Right forelimb (tissue), 1 donor: Measurements from ENCODE around the gene OPA1.
"Not testable (repeated sequence)": the region's sequence is repeated elsewhere in the genome, so short reads cannot be mapped to it uniquely, and the experiment has no call there.

Experiments used
- DNase-seq: peaks from one replicate; pipeline ENCODE4 v3.0.0-alpha.2; 2018

The OPA1 gene

DNA sequence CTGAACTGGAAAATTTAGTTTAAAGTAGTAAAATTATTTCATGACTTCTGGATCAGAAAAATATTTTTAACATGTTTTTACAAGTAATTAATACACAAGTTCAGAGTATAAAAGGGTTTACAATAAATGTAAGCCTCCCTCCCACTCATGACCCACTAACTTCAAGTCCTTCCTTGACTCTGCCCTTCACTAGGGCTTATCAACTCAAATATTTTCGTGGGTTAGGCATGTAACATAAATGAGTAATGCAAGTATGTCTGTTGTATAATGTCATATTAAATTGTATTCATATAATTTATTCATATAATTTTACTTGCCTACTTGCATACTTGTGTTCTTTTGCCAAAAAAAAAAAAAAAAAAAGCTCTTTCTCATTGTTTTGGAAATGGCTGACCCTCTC lies 3.4 kb upstream of the OPA1 start:
- no peak for DNase-seq

DNA sequence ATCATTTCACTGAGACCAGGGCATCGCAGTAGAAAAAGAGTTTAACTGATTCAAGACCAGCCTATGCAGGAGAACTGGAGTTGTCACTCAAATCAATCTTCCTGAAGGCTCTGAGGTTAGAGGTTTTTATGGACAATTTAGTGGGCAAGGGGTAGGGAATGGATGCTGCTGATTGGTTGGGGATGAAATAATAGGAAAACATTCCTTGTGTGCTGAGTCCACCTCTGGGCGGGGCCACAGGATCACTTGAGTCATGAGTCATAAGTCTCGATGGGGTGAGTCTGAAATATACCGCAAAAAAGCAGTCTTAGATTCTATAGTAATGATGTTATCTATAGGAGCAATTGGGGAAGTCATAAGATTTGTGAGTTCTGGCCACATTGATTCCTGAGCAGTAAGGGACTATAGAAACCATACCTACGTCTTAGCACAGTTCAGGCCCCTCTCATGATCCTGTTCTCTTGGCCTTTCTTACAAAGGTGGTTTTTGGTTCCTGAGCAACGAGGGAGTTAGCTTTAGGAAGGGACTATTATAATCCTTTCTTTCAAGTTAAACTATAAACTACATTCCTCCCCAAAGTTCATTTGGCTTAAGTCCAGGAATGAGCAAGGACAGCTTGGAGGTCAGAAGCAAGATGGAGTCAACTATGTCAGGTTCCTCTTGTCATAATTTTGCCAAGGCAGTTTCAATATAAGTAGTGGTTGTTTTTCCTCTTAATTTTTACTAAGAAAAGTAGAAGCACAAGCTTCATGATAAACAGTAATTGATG lies 2.7 kb upstream of the OPA1 start:
- no peak for DNase-seq

DNA sequence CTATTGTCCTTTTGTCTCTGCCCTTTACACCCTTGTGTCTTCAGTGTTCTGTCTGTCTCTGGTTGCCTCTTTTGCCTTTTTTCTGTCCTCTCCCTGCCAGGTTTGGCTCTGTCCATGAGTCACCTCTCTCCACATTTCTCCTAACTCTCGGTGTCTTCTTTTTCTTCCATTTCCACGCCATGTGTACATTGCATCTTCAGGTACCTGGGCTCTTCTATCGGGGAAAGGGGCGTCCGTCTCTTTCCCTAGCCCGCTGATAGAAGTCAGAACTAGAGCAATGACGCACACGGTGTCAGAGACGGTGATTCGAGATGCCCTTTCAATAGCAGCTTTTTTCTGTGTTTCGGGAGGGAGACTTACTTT lies 641 bp downstream of the OPA1 start:
- DNase-seq = no peak

DNA sequence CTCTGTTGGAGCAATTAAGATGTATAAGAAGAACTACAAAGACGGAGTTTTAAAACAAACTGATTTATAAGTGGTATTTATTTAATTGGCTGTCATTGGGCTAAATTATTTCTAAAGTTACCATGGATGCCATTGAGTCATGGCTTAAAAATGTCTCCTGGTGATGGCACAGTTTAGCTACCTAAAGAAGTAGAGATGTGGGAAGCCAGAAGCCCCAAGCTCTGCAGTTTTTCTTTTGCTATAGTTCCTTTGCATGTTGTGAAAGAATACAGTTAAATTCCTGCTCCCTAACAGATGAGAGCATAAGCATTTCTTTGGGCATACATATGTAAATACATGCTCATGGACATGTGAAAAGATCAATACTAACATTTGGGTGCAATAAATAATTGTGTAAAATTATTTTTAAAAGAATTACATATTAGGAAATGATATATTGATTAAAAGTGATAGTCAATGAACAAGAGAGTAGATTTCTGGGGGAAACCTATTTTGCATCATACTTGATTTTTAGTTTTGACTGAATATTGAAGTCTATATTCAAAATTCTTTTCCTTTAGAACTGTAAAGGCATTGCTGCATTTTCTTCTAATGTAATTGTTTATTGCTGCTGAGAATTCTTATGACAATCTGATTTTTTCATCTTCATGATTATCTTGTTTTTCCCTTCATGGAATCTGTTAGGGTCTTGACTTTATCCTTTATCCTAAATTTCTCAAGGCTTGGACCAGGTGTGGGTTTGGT lies 2.1 kb downstream of the OPA1 start:
- DNase-seq = no peak

DNA sequence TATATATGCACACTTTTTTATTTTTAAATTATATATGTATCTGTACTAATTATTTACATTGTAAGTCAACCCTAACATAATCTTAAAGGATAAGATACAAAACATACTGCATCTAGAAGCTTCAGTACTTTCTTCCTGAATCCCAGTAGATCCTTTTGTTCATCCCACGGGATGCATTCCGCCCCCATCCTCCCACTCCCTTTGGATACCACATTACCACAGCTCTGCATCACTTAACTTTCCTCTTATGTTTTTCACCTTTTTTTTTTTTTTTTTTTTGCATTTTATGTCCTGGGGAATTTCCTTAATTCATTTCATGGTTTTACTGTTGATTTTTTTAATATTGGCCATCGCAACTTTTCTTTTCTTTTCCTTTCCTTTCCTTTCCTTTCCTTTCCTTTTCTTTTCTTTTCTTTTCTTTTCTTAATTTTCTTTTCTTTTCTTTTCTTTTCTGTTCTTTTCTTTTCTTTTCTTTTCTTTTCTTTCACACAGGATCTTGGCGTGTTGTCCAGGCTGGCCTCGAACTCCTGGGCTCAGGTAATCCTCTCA lies 3.0 kb downstream of the OPA1 start:
- no peak for DNase-seq

DNA sequence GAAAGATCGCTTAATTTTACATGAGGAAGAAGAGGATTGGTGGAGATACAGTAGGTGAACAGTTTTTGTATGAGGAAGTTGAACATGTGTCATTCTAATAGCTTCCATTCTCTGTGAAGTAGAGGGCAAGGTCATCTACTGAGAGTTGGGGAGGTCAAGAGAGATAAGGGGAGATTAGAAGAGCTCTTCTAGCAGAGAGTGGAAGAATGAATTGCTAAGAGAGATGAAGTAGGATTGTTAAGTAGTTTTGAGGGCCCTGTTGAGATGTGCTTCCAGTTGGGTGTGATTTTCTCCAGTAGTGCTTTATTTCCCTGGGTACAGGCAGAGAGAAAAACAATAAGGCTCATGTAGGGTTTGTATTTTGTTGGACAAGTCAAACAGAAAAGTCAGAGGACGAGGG lies 5.2 kb downstream of the OPA1 start:
- no peak for DNase-seq

DNA sequence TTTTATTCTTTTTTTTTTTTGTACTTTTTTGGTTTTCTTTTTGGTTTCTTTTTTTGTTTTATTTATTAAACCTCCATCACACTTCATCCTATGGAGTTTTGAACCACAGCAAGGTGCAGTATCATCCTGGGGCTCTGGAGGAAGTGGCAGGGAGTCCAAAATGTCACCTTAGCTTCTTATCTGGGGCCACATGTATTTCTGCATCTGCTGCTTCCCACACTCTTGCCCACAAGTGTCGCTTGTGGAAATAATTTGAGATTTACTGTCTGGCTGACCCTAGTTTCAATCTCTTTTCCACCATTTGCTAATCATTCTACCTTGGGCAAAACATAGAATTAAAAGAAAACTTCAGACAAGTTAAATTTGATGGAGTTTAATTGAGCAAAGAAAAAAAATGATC lies 6.4 kb downstream of the OPA1 start:
- DNase-seq = no peak

DNA sequence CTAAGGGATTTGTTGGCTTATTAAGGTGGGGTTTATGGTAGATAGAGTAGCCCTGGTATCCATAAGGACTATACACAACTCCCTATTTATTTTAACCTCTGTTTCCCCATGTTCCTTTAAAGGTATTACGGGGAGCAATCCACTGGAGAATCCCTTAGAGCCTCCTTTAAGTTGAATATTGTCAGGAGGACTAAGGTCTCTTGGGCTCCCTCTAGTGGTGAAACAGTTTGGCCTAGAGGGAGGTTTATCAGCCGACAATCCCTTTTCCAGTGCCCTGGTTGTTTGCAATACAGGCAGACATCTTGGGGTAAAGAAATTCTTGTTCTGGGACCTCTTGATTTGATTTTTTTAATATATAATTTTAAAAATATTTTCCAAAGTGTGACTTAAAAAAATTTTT lies 12.9 kb downstream of the OPA1 start:
- no peak for DNase-seq

DNA sequence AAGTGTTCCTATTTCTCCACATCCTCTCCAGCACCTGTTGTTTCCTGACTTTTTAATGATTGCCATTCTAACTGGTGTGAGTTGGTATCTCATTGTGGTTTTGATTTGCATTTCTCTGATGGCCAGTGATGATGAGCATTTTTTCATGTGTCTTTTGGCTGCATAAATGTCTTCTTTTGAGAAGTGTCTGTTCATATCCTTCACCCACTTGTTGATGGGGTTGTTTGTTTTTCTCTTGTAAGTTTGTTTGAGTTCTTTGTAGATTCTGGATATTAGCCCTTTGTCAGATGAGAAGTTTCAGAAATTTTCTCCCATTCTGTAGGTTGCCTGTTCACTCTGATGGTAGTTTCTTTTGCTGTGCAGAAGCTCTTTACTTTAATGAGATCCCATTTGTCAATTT lies 13.9 kb downstream of the OPA1 start:
- DNase-seq = not testable (repeated sequence)

DNA sequence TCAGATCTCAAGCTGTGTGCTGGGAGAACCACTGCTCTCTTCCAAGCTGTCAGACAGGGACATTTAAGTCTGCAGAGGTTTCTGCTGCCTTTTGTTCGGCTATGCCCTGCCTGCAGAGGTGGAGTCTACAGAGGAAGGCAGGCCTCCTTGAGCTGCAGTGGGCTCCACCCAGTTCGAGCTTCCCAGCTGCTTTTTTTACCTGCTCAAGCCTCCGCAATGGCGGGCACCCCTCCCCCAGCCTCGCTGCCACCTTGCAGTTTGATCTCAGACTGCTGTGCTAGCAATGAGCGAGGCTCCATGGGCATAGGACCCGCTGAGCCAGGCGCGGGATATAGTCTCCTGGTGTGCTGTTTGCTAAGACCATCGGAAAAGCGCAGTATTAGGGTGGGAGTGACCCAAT lies 17.5 kb downstream of the OPA1 start:
- DNase-seq = not testable (repeated sequence)

DNA sequence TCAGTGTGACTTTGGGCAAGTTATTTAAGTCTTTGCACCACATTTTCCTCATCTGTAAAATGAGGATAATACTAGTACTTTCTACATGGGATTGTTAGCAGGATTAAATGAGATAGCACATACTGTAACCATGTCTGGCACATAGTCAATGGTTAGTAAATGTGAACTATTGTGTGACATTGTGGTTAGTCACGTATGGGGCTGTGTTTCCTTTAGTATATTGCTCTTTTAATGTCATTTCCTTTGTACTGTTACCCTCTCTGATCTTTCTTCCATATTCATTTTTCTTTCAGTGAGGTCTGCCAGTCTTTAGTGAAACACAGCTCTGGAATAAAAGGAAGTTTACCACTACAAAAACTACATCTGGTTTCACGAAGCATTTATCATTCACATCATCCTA lies 21.4 kb downstream of the OPA1 start:
- no peak for DNase-seq

DNA sequence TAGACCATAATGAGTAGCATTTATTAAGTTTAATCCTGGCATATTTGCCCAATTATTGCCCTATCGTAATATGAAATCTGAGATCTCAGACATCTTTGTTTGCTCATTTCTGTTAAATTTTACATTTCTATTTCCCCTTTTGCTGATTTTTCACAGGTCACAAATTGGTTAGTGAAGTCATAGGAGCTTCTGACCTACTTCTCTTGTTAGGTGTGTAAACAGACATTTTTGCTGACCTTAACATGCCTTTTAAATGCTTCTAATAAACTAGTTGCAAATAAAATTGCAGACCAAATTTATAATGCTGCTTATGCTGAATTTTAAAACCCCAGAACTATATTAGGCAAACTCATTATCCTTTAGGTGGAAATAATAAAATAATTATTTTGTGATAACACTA lies 24.6 kb downstream of the OPA1 start:
- DNase-seq = no peak

DNA sequence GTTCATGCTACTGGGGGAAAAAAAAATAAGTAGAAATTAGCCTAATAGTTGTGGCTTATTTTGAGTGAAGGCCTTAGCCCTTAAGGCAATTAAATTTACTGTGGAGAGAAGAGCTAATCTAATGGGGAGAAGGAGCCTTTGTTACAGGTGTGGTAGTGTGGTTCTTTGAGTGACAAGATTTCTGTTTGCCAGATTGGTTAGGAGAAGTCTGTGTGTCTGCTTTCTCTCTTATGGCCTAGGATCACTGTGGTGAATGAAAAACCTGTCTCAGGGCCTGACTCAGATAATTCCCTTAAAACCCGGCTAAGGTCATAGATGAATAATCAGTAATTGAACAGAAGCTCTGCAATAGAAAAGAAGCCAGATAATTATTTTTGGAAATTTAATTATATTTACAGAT lies 27.0 kb downstream of the OPA1 start:
- no peak for DNase-seq

DNA sequence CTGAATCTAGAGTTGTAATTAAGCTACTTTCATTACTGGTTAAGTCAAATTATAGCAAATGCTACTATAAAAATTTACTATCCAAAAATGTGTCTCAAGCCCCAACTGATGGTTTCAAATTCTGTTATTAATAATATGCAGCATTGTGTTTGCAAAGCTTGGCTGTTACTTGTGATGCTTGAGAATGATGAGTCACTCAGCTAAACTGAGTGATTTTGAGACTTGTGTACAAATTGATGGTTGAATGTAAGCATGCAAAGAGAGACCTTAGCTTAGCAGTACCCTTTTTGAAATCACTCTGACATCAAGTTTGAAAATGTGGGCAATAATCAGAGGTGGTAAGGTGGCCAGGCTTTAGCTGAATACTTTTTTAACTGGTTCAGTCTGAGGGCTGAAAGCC lies 27.6 kb downstream of the OPA1 start:
- no peak for DNase-seq

DNA sequence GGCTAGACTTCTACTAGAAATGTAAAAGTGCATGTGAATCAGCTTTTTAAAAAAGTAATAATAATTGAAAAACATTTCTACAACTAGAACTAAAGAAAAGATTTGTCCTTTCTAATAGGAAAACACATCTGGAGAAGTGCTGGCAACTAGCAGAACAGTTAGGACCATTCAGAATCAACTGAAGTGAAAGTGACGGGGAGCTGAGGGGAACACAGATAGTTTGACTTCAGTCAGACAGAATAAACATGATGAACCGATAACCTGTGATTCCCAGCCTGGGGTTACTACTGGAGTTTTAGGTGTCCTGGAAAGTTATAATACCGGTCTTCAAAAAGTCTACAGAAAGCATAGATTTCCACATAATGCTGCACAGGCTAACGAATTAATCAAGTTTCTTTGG lies 28.1 kb downstream of the OPA1 start:
- DNase-seq = no peak

DNA sequence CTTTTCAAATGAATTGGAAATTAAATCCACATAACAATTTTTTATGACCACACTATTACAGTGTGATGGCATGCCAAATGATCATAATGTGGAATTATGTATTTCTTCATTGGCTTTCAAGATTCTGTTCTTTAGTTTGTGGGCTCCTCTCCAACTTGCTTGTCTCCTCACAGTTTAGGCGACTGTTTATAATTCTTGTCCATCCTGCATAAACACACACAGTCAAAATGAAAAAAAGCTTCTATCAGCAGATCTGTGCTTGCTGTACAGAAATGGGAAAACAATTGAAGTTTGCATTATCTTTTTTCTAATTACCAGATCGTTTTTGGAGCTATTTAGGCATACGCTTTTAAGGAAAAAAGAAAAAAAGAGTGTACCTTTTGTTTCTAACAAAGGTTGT lies 37.0 kb downstream of the OPA1 start:
- no peak for DNase-seq

DNA sequence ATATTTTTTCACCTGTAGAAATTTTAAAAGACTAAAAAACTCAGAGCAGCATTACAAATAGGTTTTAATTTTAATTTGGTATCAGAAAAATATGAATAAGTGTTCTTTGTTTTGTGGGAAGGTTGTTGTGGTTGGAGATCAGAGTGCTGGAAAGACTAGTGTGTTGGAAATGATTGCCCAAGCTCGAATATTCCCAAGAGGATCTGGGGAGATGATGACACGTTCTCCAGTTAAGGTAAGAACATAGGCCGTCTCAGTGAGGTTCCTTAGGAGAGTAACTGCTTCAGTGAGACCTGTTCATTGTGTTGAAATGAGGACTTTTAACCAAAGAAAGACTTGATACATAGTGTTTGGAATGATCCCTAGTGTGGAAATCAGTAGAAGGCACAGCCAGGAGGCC lies 44.8 kb downstream of the OPA1 start:
- no peak for DNase-seq

DNA sequence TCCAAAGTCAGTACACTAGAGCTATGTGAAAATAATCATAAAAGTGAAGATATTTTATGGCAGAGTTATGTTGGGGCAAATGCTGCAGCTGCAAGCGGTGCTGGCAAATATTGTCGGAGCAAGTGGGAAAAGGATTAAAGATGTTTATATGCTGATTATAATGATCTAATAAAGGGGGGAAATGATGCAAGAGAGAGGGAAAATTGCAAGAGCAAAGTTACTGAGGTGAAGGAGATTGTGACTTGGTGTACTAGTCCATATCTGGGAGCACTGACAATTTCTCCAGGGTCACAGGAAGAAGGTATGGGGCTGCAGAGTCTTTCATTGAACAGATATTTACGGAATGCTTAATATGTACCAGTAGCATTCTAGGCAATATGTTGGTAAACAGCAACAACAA lies 45.8 kb downstream of the OPA1 start:
- DNase-seq = no peak

DNA sequence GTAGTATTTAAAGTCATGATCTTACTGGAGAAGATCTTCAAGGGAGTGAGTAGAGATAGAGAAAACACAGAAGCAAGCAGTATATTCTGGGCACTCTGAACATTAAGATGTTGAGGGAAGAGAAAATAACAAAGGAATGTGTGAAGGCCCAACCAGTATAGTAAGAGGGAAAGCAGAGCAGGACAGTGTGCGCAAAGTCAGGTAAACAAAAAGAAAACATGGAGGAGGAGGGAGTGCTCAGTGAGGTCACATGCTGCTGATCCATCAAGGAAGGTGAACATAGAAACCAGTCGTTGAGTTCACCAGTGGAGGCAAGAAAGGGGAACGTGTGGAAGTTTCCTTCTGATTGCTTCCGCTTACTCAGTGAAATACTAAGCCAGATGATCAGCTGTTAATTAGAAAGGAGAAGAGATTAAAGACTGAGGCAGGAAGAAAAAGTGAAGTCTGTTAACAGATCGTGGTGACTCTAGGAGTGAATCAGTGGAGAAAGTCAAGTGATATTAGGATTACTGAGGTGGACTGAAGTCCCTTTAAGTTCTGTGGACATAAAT lies 47.2 kb downstream of the OPA1 start:
- DNase-seq = no peak

DNA sequence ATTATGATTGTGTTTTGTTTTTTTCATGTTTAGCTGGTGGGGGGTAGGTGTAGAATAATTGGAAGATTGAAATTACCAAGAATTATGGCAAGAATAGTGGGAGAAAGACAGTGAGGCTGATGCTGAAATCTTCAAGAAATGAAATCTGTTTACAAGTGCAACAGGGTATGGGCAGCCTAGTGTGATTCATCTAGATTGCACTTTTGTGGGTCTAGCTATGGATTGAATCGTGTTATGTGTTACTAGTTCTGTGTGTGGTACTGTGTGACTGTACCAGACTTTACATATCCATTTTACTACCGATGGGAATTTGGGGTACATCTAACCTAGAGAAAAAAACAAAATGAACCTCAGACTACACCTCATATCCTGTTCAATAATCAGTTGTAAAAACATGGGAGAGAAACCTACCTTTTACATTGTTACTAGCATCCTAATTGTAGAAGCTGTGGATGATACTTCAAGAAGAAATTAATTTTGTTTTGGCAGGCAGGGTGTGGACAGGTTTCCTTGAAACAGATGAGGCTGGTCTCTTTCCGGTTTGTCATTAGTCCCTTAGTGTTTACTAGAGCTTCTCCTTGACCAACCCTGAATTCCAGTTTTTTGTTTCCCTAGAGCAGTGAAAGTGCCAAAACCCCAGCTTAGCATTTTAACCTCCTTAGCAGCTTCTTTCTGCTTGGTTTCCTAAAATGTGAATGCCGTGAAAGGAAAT lies 47.9 kb downstream of the OPA1 start:
- no peak for DNase-seq

DNA sequence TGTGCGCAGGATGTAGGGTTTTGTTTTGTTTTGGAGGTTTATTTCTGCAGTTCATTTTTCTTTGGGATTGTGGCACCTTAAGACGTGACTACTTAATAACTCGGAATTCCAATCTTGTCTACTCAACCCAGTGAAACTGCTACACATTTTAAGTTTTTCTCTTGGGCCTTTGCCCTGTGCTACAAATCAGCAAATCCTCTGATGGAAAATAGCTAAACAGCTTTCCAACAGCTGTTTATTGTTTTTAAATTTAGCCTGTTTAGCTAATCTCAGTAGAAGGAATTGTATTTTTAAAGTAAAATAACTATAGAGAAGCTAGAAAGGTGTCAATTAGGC lies 48.4 kb downstream of the OPA1 start:
- DNase-seq = no peak

DNA sequence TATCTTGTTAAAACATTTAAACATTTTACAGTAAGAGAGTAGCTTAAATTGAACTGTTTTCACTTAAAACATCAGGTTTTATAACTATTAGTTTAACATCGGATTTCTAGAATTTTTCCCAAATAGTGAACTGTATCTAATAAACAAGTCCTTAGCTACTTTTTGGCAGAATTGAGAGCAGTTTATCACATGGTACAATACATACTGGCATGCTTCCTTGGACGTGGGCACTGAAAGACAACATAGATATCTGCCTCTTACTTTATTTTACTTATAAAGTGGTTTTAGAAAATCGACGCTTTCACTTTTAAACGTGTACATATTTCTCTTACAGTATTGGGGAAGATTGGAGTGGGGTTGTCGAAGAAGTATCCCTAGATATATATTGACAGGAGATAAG lies 52.8 kb downstream of the OPA1 start:
- DNase-seq = no peak

DNA sequence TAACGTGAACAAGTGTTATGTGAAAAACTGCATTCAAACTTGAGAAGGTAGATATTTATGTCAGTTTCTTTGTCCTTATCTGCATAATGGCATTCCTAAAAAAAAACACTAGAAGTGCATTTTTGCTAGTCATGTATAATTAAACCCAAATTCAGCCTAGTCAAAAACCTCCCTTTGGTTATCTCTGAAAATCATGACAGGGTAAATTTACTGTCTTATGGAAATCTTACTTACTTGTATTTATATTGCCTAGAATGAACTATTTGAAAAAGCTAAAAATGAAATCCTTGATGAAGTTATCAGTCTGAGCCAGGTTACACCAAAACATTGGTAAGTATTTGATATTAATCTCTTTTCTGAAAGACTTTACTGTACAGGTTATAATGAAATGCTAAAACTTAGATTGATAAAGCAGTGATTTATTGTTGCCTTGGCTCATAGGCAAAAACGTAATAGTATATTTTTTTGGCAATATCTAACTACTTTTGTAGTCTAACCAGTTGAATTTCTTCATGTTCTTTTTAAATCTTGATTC lies 55.6 kb downstream of the OPA1 start:
- no peak for DNase-seq
